Measurements from ENCODE around the gene EXT2.
A peak's percentile ranks its signal among the peaks of the same experiment; 100 is the strongest.

EXT2 gene

GRCh38 chr11:44250421-44250820, 154.9 kb downstream of the EXT2 start:
- no peak for DNase-seq (ENCODE audit: low read depth)
- no peak for TF ChIP-seq POLR2A (IDR thresholded peaks at IDR 0.05; ENCODE audit: extremely low read depth, insufficient read length)
- TF ChIP-seq, protein P1, sequence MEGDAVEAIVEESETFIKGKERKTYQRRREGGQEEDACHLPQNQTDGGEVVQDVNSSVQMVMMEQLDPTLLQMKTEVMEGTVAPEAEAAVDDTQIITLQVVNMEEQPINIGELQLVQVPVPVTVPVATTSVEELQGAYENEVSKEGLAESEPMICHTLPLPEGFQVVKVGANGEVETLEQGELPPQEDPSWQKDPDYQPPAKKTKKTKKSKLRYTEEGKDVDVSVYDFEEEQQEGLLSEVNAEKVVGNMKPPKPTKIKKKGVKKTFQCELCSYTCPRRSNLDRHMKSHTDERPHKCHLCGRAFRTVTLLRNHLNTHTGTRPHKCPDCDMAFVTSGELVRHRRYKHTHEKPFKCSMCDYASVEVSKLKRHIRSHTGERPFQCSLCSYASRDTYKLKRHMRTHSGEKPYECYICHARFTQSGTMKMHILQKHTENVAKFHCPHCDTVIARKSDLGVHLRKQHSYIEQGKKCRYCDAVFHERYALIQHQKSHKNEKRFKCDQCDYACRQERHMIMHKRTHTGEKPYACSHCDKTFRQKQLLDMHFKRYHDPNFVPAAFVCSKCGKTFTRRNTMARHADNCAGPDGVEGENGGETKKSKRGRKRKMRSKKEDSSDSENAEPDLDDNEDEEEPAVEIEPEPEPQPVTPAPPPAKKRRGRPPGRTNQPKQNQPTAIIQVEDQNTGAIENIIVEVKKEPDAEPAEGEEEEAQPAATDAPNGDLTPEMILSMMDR (IDR thresholded peaks at IDR 0.05; ENCODE audit: low read depth, low read length) = no peak
- no peak for TF ChIP-seq MAX (IDR thresholded peaks at IDR 0.05; ENCODE audit: low read depth, low read length)
- TF ChIP-seq MYC (IDR thresholded peaks at IDR 0.05; ENCODE audit: low read depth, low read length) = no peak
- no peak overlapping the region for H3K4me3 ChIP-seq (ENCODE audit: low read depth, low read length)

GRCh38 chr11:44252999-44253602, 157.6 kb downstream of the EXT2 start:
- TF ChIP-seq MAX (IDR thresholded peaks at IDR 0.05; ENCODE audit: low read depth, low read length) = no peak
- TF ChIP-seq MYC (IDR thresholded peaks at IDR 0.05; ENCODE audit: low read depth, low read length) = no peak
- TF ChIP-seq, protein P1 (IDR thresholded peaks at IDR 0.05; ENCODE audit: low read depth, low read length) = no peak
- no peak for TF ChIP-seq POLR2A (IDR thresholded peaks at IDR 0.05; ENCODE audit: extremely low read depth, insufficient read length)
- no peak overlapping the region for H3K4me3 ChIP-seq (ENCODE audit: low read depth, low read length)
- DNase-seq (ENCODE audit: low read depth) = no peak

DNA sequence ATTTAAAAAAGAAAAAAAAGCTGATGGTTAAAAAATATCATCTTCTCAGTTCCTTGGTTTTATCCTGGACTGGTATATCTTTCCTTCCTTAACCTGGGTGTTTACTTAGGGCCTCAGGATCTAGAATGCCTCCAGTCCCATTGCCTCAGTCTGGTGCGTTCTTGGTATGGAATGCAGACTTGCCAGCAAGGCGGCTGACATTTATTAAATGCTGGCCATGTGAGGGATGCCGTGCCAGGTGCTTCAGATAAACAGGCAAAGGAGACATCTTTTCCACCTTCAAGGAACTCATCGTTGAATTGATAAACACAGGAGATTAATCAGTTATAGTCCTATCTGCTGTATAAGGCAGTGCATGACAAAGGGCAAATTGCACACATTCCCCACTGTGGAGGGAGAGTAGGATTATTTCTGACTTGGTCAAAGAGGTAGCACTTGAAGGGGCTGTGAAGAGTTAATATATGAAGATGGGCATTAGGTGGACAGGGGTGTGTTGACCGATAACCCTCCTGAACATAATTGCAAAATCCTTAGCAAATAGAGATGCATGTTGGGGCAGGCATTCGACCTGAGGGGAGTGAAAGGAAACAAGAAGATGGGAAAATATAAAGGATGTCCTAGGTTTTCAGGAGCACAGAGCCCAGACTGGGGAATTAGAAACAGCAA, 160.1 kb downstream of the EXT2 start:
- DNase-seq (ENCODE audit: low read depth) = no peak
- no peak overlapping the region for H3K4me3 ChIP-seq (ENCODE audit: low read depth, low read length)
- no peak for TF ChIP-seq MAX (IDR thresholded peaks at IDR 0.05; ENCODE audit: low read depth, low read length)

DNA sequence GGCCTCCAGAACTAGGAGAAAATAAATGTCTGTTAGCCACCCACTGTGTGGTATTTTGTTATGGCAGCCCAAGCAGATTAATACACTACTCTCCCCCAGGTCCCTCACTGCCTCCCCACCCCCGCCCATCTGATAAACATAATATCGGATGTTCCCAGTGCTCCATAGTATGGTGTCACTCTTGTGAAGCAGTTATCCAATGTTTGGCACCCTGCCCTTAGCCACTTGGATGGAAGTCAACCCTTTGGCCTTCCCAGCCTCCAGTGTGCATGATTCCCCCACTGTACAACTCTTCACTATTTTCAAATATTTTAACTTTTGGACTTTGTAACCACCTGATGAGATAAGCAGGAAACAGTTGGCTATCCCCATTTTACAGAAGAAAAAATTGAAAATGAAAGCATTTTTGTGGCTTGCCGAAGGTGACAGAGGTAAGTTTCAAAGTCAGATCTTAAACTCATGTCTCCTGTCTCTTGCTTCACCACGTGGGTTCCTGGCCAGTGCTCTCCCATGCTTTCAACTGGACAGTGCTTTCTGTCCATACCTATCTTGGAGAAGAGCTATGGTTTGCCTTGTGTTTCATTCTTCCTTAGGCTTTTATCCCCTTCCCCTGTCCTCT, 161.3 kb downstream of the EXT2 start:
- H3K4me3 ChIP-seq (ENCODE audit: low read depth, low read length) = no peak overlapping the region
- no peak for DNase-seq (ENCODE audit: low read depth)

GRCh38 chr11:44257338-44258189, 162.1 kb downstream of the EXT2 start:
- no peak overlapping the region for H3K4me3 ChIP-seq (ENCODE audit: low read depth, low read length)
- DNase-seq (ENCODE audit: low read depth) = peak; percentile 36
- TF ChIP-seq MYC (IDR thresholded peaks at IDR 0.05; ENCODE audit: low read depth, low read length) (no peak), MAX (IDR thresholded peaks at IDR 0.05; ENCODE audit: low read depth, low read length) (peak; percentile 26; the same call in 1 of the 2 replicates), POLR2A (IDR thresholded peaks at IDR 0.05; ENCODE audit: extremely low read depth, insufficient read length) (no peak)
- TF ChIP-seq, protein P1 (IDR thresholded peaks at IDR 0.05; ENCODE audit: low read depth, low read length) = no peak

More for the DNA sequence above, 161.3 kb downstream of the EXT2 start:
- no peak for TF ChIP-seq POLR2A (IDR thresholded peaks at IDR 0.05; ENCODE audit: extremely low read depth, insufficient read length)
- TF ChIP-seq MYC (IDR thresholded peaks at IDR 0.05; ENCODE audit: low read depth, low read length) = no peak
- TF ChIP-seq, protein P1 (IDR thresholded peaks at IDR 0.05; ENCODE audit: low read depth, low read length) = no peak
- TF ChIP-seq MAX (IDR thresholded peaks at IDR 0.05; ENCODE audit: low read depth, low read length) = no peak

Data from NB4 (cell line).